C4-2B (cell line): Measurements from ENCODE around the gene XK.
"Not testable (repeated sequence)": the region's sequence is repeated elsewhere in the genome, so short reads cannot be mapped to it uniquely, and the experiment has no call there.

Source experiments
- H3K27ac ChIP-seq: fragments of 450-650 bp; 2 replicates; pipeline ENCODE4 v1.5.1; 2017
- ZFX ChIP-seq: fragments of 450-650 bp; IDR thresholded peaks from 2 replicates; pipeline ENCODE4 v1.6.1; 2017
- TF ChIP-seq, protein P1 (sequence below): fragments of 450-650 bp; conservative IDR thresholded peaks from 2 replicates; pipeline ENCODE4 v1.5.1; 2017; ENCODE audit warnings: mild to moderate bottlenecking

Gene XK, protein sequence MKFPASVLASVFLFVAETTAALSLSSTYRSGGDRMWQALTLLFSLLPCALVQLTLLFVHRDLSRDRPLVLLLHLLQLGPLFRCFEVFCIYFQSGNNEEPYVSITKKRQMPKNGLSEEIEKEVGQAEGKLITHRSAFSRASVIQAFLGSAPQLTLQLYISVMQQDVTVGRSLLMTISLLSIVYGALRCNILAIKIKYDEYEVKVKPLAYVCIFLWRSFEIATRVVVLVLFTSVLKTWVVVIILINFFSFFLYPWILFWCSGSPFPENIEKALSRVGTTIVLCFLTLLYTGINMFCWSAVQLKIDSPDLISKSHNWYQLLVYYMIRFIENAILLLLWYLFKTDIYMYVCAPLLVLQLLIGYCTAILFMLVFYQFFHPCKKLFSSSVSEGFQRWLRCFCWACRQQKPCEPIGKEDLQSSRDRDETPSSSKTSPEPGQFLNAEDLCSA

DNA sequence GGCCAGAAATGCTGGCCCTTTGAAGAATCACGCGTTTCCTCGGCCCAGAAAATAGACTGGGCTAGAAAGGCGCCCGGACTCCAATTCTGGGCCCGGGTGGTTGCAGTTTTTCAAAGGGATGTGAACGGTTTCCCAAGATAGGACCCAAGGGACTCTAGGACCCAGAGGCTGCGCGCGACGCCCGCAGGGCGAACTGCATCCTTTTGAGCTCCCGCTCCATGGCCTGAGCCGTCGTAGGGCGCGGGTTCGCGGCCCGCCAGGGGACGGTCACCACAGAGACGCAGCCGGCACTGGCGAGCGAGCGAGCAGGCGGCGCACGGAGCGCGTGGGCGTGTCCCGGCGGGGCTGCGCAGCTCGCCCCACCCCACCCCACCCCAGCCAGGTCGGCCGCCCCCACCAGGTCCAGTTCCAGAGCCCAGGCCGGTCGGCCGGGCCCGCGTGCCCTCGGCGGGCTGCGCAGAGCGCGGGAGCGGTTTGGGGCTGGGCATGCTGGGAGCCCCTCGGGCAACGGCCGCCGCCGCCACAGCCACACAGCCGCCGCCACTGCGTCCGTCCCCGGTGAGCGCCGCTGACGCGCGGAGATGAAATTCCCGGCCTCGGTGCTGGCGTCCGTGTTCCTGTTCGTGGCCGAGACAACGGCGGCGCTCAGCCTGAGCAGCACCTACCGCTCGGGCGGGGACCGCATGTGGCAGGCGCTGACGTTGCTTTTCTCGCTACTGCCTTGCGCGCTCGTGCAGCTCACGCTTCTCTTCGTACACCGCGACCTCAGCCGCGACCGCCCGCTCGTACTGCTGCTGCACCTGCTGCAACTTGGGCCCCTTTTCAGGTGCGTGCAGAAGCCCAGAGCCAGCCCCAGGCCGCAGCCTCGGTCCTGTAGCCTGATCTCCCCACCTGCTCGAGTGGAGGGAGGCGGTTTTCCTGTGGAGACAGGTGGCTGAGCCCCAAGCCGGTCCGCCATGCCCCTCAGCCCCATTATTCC is at the start of gene XK:
XK (plus strand) TSS at position 411 of the 979 bp plus-strand sequence; CDS start at position 582, 171 bp downstream.
- no peak for TF ChIP-seq ZFX
- TF ChIP-seq, protein P1, sequence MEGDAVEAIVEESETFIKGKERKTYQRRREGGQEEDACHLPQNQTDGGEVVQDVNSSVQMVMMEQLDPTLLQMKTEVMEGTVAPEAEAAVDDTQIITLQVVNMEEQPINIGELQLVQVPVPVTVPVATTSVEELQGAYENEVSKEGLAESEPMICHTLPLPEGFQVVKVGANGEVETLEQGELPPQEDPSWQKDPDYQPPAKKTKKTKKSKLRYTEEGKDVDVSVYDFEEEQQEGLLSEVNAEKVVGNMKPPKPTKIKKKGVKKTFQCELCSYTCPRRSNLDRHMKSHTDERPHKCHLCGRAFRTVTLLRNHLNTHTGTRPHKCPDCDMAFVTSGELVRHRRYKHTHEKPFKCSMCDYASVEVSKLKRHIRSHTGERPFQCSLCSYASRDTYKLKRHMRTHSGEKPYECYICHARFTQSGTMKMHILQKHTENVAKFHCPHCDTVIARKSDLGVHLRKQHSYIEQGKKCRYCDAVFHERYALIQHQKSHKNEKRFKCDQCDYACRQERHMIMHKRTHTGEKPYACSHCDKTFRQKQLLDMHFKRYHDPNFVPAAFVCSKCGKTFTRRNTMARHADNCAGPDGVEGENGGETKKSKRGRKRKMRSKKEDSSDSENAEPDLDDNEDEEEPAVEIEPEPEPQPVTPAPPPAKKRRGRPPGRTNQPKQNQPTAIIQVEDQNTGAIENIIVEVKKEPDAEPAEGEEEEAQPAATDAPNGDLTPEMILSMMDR: no peak
- H3K27ac ChIP-seq: no peak within 1 kb of the TSS

DNA sequence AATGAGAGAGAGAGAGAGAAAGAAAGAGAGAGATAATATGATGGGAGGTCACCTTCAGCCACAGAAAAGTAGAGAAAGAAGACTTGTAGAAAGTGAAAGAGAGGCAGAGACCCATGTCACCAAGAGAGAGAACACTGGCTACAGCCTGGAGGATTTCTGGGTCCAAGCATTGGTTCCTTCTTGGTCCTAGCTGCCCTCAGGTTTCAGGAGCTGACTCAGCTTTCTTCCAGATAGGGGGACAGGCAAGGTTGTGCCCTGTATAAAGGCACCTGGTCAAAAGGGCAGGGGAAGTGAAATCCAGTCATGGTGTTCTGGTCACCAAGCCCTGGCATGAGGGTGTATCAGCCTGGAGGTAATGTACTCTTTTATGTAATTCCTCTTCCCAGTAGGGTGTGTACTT is 47.5 kb upstream of the XK start:
- no peak overlapping the region for H3K27ac ChIP-seq
- TF ChIP-seq ZFX: no peak
- TF ChIP-seq, protein P1: no peak

DNA sequence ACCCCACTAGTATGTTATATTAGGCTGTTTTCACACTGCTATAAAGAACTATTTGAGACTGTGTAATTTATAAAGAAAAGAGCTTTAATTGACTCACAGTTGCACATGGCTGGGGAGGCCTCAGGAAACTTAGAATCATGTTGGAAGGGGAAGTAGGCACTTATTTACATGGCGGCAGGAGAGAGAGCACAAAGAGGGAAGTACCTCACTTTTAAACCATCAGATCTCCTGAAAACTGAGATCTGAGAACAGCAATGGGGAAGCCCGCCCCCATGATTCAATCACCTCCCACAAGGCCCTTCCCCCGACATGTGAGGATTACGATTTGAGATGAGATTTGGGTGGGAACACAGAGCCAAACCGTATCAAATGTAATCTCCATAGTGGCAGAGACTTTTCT is 45.4 kb upstream of the XK start:
- TF ChIP-seq, protein P1: no peak
- TF ChIP-seq ZFX: no peak
- H3K27ac ChIP-seq: no peak overlapping the region

DNA sequence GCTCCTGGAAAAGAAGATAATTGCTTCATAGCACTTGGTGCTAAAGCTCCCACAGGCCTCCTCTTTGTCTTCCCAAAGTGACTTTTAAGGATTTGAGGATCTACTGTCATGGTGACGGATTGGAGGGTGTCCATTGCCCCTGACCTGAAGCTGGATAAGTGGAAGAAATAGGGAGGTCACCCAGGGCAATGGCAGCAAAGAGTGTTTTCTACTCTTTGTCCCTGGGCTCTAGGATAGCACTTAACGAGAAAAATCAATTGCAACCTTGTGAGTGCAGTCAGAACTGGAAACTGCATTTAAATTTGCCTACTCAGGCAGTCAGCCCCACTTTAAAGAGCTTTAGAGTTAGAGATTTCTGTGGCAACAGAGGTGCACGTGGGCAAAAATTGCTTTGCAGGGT is 43.7 kb upstream of the XK start:
- H3K27ac ChIP-seq: no peak overlapping the region
- TF ChIP-seq, protein P1: no peak
- TF ChIP-seq ZFX: no peak

DNA sequence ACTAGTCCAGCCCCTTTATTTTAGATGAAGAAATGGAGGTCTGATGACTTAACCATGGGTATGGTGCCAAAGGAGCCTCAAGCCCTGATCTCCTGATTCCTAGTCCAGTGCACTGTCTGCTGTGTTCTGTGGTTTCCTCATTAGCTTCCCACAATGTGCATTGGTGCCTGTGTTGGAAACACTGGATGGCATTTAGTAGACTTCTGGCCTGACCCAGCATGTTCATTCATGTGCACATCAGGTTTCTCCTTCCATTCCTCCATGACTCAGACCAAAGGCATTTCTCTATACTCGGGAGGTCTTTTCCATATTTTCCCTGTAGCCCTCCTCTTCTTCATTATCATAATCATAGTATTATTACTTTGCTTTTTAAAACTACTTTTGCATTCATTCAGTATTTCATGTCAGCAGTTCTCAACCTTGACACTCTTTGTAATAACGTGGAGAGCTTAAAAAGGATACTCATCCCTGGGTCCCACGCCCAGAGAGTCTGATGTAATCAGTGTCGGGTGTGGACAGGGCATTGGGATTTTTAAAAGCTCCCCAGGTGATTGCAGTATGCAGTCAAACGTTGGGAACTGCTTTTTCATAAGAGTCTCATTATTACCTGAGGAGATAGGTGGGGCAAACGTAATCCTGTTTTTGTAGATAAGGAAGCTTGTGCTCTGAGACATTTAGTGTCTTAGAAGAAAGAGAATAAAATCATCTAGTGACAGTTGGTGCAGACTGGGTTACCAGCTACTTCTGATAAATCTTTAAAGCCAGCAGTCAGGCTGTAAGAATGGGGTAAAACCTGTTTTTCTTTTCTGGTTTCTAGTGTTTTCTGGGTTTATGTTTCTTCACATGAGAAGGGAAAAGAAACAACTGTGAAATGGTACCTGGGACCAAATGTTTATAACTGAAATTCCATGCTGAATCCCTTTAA is 40.9 kb upstream of the XK start:
- TF ChIP-seq ZFX: no peak
- TF ChIP-seq, protein P1: no peak
- H3K27ac ChIP-seq: no peak overlapping the region

DNA sequence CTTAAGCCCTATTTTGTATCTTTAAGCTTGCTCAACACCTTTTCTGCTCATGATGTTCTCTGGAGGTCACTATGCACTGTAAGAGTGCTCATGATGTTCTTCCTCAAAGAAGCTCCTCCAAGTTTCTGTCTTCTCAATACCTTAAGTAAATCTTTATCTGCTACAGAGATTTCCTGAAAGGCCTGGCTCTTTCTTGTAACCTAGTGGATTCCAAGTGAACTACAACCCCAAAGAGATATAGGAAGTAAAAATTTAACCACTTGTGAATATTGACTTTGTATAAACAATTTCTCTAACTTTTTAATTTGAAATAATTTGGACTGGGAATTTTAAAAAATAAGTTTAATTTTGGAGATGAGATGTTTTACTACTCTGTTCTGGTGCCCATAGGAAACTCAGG is 39.3 kb upstream of the XK start:
- TF ChIP-seq ZFX: no peak
- TF ChIP-seq, protein P1: peak; percentile 38
- no peak overlapping the region for H3K27ac ChIP-seq

DNA sequence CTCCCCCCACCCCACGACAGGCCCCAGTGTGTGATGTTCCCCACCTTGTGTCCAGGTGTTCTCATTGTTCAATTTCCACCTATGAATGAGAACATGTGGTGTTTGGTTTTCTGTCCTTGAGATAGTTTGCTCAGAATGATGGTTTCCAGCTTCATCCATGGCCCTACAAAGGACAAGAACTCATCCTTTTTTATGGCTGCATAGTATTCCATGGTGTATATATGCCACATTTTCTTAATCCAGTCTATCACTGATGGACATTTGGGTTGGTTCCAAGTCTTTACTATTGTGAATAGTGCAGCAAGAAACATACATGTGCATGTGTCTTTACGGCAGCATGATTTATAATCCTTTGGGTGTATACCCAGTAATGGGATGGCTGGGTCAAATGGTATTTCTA is 34.7 kb upstream of the XK start:
- H3K27ac ChIP-seq: not testable (repeated sequence)
